Smooth muscle cell (in vitro differentiated cells): Measurements from ENCODE around the gene MMP20. TPM values are rescaled to one million over a fixed set of nuclear protein-coding genes. Genes with fewer than 3 reads are reported as not detected.

Experiments
- DNase-seq: peaks from one replicate; lab custom pipeline; 2025; ENCODE audit not compliant: unreplicated experiment; lab: John Stamatoyannopoulos, UW
- H2AFZ ChIP-seq: fragments of 200-600 bp; sonication (generic); 2 replicates; pipeline ENCODE4 v1.6.0; 2016; ENCODE audit warnings: antibody characterized with exemption, low read depth, mild to moderate bottlenecking
- H3F3A ChIP-seq: fragments of 200-600 bp; sonication (generic); 2 replicates; pipeline ENCODE4 v1.6.0; 2017; ENCODE audit warnings: antibody characterized with exemption, low read depth
- H3K27ac ChIP-seq: fragments of 200-600 bp; sonication (generic); 2 replicates; pipeline ENCODE4 v1.5.1; 2016; ENCODE audit warnings: low read depth, mild to moderate bottlenecking
- H3K27me3 ChIP-seq: fragments of 200-600 bp; sonication (generic); 2 replicates; pipeline ENCODE4 v1.6.1; 2016; ENCODE audit warnings: low read depth, mild to moderate bottlenecking
- H3K36me3 ChIP-seq: fragments of 200-600 bp; sonication (generic); 2 replicates; pipeline ENCODE4 v1.5.1; 2016; ENCODE audit warnings: low read depth
- H3K4me1 ChIP-seq: fragments of 200-600 bp; sonication (generic); 2 replicates; pipeline ENCODE4 v1.5.1; 2016; ENCODE audit warnings: low read depth
- H3K4me2 ChIP-seq: fragments of 200-600 bp; sonication (generic); 2 replicates; pipeline ENCODE4 v1.6.0; 2016; ENCODE audit warnings: mild to moderate bottlenecking
- H3K4me3 ChIP-seq: fragments of 200-600 bp; sonication (generic); 2 replicates; pipeline ENCODE4 v1.5.1; 2016; ENCODE audit warnings: mild to moderate bottlenecking
- H3K79me2 ChIP-seq: fragments of 200-600 bp; sonication (generic); 2 replicates; pipeline ENCODE4 v1.6.0; 2016; ENCODE audit warnings: low read depth, mild to moderate bottlenecking
- H3K9ac ChIP-seq: fragments of 200-600 bp; sonication (generic); 2 replicates; pipeline ENCODE4 v1.6.0; 2016; ENCODE audit warnings: low read depth
- H3K9me3 ChIP-seq: fragments of 200-600 bp; sonication (generic); replicated peaks from 2 replicates; pipeline ENCODE4 v1.5.1; 2016; ENCODE audit warnings: low read depth
- H4K20me1 ChIP-seq: fragments of 200-600 bp; sonication (generic); 2 replicates; pipeline ENCODE4 v1.6.0; 2016; ENCODE audit warnings: low read depth
- WGBS: methylation state at CpG from one replicate; pipeline ENCODE4 v1.1.7; 2016; ENCODE audit warnings: low lambda C conversion rate; 5-methylcytosine and 5-hydroxymethylcytosine counted together
- polyA plus RNA-seq: library from polyadenylated mRNA; unstranded; fragments of >200 nt; fragmentation: Nextera tagmentation; extraction: Ambion mirVana; gene quantifications from 2 replicates; pipeline ENCODE4 v1.2.1, GENCODE V29; 2016
- total RNA-seq: library from RNA; depleted of rRNA; stranded (reverse); fragments of >200 nt; gene quantifications from 2 replicates; pipeline ENCODE4 v1.2.3, GENCODE V29; 2014
- TF ChIP-seq, protein P1 (sequence below): fragments of 200-600 bp; sonication (generic); IDR thresholded peaks from 2 replicates; pipeline ENCODE4 v1.5.1; 2017; ENCODE audit warnings: borderline replicate concordance, mild to moderate bottlenecking, antibody characterized with exemption; ENCODE audit not compliant: insufficient read depth, poor library complexity, severe bottlenecking

MMP20 gene
- total and polyA plus RNA-seq, 2 experiments from 2014 or later, result 0.49 to 0.87 TPM

GRCh38 chr11:102552020-102552419 is 73.1 kb downstream of the MMP20 start:
- no peak for DNase-seq
- peak overlapping the region; percentile 75 for H3K27ac ChIP-seq

DNA sequence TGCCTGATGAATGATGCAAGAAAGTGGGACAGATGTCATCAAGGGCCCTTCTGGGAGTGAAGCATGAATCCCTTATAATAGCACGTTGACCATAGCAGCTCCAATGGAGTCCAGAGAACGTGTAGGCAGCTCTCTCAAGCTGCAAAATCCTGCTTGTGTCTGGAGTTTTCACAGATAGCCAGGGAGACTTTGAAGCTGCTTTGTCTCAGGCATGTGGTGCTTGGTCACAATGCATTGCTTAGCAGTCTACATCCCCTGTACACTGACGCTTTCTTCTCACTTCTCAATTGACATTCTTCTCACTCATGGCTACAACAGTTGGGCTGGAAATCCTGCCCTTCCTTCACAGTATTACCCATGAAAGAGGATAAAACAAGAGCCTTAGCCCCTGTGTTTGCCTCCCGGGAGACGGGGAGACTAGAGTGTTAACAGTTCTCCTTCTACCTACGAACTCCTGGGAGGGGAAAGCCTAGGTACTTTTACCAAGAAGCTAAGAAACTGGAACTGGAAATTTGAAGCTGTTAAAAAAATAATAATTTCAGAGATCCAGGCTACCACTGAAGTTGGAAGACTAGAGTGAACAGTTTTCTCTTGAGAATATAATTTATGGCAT is 73.9 kb downstream of the MMP20 start:
- Histone ChIP-seq H3K4me3 (no peak overlapping the region), H3K27ac (peak overlapping the region; percentile 75), H4K20me1 (no peaks in the 10 kb centered on the region), H3K9me3 (no peaks in the 10 kb centered on the region), H3F3A (no peaks in the 10 kb centered on the region), H3K79me2 (no peaks in the 10 kb centered on the region), H3K36me3 (no peaks in the 10 kb centered on the region), H3K4me2 (peak overlapping the region; percentile 0), H3K4me1 (no peaks in the 10 kb centered on the region), H2AFZ (peak overlapping the region; percentile 36), H3K9ac (peak overlapping the region; percentile 35), H3K27me3 (no peaks in the 10 kb centered on the region)
- TF ChIP-seq, protein P1, sequence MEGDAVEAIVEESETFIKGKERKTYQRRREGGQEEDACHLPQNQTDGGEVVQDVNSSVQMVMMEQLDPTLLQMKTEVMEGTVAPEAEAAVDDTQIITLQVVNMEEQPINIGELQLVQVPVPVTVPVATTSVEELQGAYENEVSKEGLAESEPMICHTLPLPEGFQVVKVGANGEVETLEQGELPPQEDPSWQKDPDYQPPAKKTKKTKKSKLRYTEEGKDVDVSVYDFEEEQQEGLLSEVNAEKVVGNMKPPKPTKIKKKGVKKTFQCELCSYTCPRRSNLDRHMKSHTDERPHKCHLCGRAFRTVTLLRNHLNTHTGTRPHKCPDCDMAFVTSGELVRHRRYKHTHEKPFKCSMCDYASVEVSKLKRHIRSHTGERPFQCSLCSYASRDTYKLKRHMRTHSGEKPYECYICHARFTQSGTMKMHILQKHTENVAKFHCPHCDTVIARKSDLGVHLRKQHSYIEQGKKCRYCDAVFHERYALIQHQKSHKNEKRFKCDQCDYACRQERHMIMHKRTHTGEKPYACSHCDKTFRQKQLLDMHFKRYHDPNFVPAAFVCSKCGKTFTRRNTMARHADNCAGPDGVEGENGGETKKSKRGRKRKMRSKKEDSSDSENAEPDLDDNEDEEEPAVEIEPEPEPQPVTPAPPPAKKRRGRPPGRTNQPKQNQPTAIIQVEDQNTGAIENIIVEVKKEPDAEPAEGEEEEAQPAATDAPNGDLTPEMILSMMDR, result no peak
- no peak for DNase-seq
- WGBS, result 65% methylated on average over 6 of the region's 6 CpGs

More at GRCh38 chr11:102552020-102552419, 73.1 kb downstream of the MMP20 start:
- Histone ChIP-seq H3K27me3 (no peaks in the 10 kb centered on the region), H4K20me1 (no peaks in the 10 kb centered on the region), H3F3A (no peaks in the 10 kb centered on the region), H3K36me3 (no peaks in the 10 kb centered on the region), H3K4me1 (no peaks in the 10 kb centered on the region), H3K9me3 (no peaks in the 10 kb centered on the region), H3K9ac (peak overlapping the region; percentile 35), H3K79me2 (no peaks in the 10 kb centered on the region), H2AFZ (no peak overlapping the region), H3K4me2 (no peak overlapping the region), H3K4me3 (no peak overlapping the region)
- TF ChIP-seq, protein P1, result no peak
- 73% methylated on average over 2 of the region's 2 CpGs for WGBS

GRCh38 chr11:102546923-102547471 is 78.1 kb downstream of the MMP20 start:
- peak overlapping the region; percentile 15 for H3K27ac ChIP-seq
- no peak overlapping the region for H2AFZ ChIP-seq
- H3K9ac ChIP-seq, result no peak overlapping the region
- no peak overlapping the region for H3K4me2 ChIP-seq
- H4K20me1 ChIP-seq, result no peaks in the 10 kb centered on the region
- DNase-seq, result no peak
- no peaks in the 10 kb centered on the region for H3K9me3 ChIP-seq
- no peaks in the 10 kb centered on the region for H3K79me2 ChIP-seq
- no peaks in the 10 kb centered on the region for H3K27me3 ChIP-seq
- no peaks in the 10 kb centered on the region for H3K4me1 ChIP-seq
- no peaks in the 10 kb centered on the region for H3F3A ChIP-seq
- no peaks in the 10 kb centered on the region for H3K36me3 ChIP-seq
- WGBS, result 85% methylated on average over 3 of the region's 3 CpGs
- TF ChIP-seq, protein P1, result no peak
- no peak overlapping the region for H3K4me3 ChIP-seq

DNA sequence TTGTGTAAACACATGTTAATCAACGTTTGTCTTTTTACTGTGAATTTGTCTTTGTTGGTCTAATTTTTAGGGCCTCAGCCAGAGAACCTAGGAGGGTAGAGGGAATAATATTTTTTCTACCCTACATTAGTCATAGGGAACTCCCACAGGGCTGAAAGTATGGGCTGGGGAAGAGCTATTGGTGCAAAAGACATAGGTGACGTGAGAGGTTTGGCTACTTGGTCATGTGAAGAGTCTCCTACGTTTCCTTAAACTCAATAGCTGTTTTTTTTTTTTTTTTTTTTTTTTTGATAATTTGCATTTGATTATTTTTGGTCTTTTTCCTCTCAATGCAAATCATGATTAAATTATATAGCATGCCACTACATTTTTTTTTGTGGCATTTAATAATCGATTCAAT is 78.7 kb downstream of the MMP20 start:
- no peak for DNase-seq
- H2AFZ ChIP-seq, result no peak overlapping the region
- no peaks in the 10 kb centered on the region for H3K79me2 ChIP-seq
- H3K4me1 ChIP-seq, result no peaks in the 10 kb centered on the region
- TF ChIP-seq, protein P1, result no peak
- H3K9ac ChIP-seq, result no peak overlapping the region
- H3K36me3 ChIP-seq, result no peaks in the 10 kb centered on the region
- H3F3A ChIP-seq, result no peaks in the 10 kb centered on the region
- H4K20me1 ChIP-seq, result no peaks in the 10 kb centered on the region
- no peaks in the 10 kb centered on the region for H3K27me3 ChIP-seq
- H3K27ac ChIP-seq, result peak overlapping the region; percentile 15
- no peak overlapping the region for H3K4me2 ChIP-seq
- H3K9me3 ChIP-seq, result no peaks in the 10 kb centered on the region
- WGBS, result 77% methylated on average over 4 of the region's 4 CpGs
- no peak overlapping the region for H3K4me3 ChIP-seq
